Glutamatergic neuron (in vitro differentiated cells): ENCODE results near the gene APP. TPM values are rescaled to one million over a fixed set of nuclear protein-coding genes. Genes with fewer than 3 reads are reported as not detected.

ENCODE experiments used
- DNase-seq: peaks from one replicate; pipeline ENCODE4 v3.0.0; 2022
- H3K27ac Mint-ChIP-seq: one replicate; pipeline ENCODE4 v1.8.0; 2020; ENCODE audit warnings: mild to moderate bottlenecking, mixed read lengths, inconsistent platforms; ENCODE audit not compliant: unreplicated experiment
- H3K27me3 Mint-ChIP-seq: one replicate; pipeline ENCODE4 v1.8.0; 2020; ENCODE audit warnings: mild to moderate bottlenecking, moderate library complexity, mixed read lengths, inconsistent platforms; ENCODE audit not compliant: unreplicated experiment
- H3K36me3 Mint-ChIP-seq: one replicate; pipeline ENCODE4 v1.8.0; 2020; ENCODE audit warnings: mild to moderate bottlenecking, mixed read lengths, inconsistent platforms; ENCODE audit not compliant: unreplicated experiment
- H3K4me1 Mint-ChIP-seq: one replicate; pipeline ENCODE4 v1.8.0; 2020; ENCODE audit warnings: mild to moderate bottlenecking, low read depth, mixed read lengths, inconsistent platforms; ENCODE audit not compliant: unreplicated experiment
- H3K4me3 Mint-ChIP-seq: one replicate; pipeline ENCODE4 v1.8.0; 2020; ENCODE audit warnings: mild to moderate bottlenecking, mixed read lengths, inconsistent platforms; ENCODE audit not compliant: unreplicated experiment
- H3K9me3 Mint-ChIP-seq: one replicate; pipeline ENCODE4 v1.8.0; 2020; ENCODE audit warnings: mild to moderate bottlenecking, moderate library complexity, mixed read lengths, inconsistent platforms; ENCODE audit not compliant: unreplicated experiment
- total RNA-seq: library from RNA; stranded (reverse); fragmentation: NEBNext Ultra II Directional; extraction: Animal tissue kit (Norgen Biotek cat#: 25700); gene quantifications from one replicate; pipeline ENCODE4 v1.2.1, GENCODE V29; 2021; ENCODE audit not compliant: unreplicated experiment
- TF ChIP-seq, protein P1 (sequence below): fragments of 200-600 bp; sonication (generic); IDR thresholded peaks from one replicate; pipeline ENCODE4 v1.5.0; 2021; ENCODE audit not compliant: partially characterized antibody, unreplicated experiment

APP gene
- total RNA-seq, 1 donor from 2014 or later, result 735 TPM

GRCh38 chr21:25980710-25981109 is 189.9 kb downstream of the APP start:
- Mint-ChIP-seq H3K36me3 (peaks cover 18% of the 10 kb centered on the region), H3K4me1 (peaks cover 15% of the 10 kb centered on the region), H3K4me3 (no peak overlapping the region), H3K27ac (no peak overlapping the region), H3K27me3 (no peaks in the 10 kb centered on the region), H3K9me3 (peaks cover 3% of the 10 kb centered on the region)
- DNase-seq, result no peak
- TF ChIP-seq, protein P1, sequence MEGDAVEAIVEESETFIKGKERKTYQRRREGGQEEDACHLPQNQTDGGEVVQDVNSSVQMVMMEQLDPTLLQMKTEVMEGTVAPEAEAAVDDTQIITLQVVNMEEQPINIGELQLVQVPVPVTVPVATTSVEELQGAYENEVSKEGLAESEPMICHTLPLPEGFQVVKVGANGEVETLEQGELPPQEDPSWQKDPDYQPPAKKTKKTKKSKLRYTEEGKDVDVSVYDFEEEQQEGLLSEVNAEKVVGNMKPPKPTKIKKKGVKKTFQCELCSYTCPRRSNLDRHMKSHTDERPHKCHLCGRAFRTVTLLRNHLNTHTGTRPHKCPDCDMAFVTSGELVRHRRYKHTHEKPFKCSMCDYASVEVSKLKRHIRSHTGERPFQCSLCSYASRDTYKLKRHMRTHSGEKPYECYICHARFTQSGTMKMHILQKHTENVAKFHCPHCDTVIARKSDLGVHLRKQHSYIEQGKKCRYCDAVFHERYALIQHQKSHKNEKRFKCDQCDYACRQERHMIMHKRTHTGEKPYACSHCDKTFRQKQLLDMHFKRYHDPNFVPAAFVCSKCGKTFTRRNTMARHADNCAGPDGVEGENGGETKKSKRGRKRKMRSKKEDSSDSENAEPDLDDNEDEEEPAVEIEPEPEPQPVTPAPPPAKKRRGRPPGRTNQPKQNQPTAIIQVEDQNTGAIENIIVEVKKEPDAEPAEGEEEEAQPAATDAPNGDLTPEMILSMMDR, result no peak

- Mint-ChIP-seq H3K27ac (no peak overlapping the region), H3K27me3 (peaks cover 2% of the 10 kb centered on the region), H3K4me3 (no peak overlapping the region), H3K36me3 (peaks cover 24% of the 10 kb centered on the region), H3K9me3 (peaks cover 3% of the 10 kb centered on the region), H3K4me1 (peaks cover 11% of the 10 kb centered on the region)
- TF ChIP-seq, protein P1, result no peak
- DNase-seq, result no peak
These were observed 190.5 kb downstream of the APP start for GRCh38 chr21:25979845-25980616.

DNA sequence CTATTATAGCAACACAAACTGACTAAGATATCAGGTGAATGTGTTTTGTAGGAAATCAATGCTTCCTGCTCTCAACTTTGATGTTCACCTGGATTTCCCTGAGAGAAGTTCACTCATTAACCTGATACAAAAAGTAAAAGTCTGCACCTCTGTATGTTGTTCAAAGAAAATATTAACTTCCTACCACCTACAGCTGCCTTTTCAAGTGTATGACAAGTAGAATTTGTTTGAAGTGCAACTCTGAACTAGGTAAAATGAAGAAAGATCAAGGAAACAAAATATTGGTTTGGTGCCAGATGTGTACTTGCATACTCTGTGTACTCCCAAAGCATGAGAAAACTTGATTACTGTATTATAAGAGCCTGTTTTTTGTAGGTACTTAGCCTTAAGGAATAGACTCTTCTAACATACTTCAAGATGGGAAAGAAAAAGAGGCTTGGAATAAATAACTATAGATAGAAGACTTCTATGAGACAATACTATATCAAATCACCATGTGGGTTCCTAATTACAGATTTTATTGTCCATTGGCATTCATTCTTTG is 193.4 kb downstream of the APP start:
- Mint-ChIP-seq H3K27me3 (peaks cover 2% of the 10 kb centered on the region), H3K4me1 (peaks cover 2% of the 10 kb centered on the region), H3K36me3 (peaks cover 25% of the 10 kb centered on the region), H3K4me3 (no peak overlapping the region), H3K27ac (peak overlapping the region; percentile 8), H3K9me3 (peaks cover 3% of the 10 kb centered on the region)
- no peak for DNase-seq
- TF ChIP-seq, protein P1, result no peak

DNA sequence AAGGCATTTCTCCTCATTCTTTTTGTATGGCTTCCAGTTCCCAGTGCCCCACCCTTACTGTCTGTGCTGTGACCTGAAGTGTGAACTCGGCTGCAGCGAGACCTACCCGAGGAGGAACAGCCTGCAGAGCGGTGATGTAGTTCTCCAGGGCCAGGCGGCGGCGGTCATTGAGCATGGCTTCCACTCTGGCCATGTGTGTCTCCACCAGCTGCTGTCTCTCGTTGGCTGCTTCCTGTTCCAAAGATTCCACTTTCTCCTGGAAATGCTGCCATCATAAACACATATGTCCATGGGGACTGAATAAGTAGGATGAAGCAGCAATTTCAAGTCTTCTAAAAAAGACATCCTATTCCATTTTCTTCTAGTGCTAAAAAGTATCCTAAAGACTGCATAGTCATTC is 195.6 kb downstream of the APP start:
- no peak overlapping the region for H3K4me3 Mint-ChIP-seq
- peaks cover 2% of the 10 kb centered on the region for H3K4me1 Mint-ChIP-seq
- TF ChIP-seq, protein P1, result no peak
- H3K36me3 Mint-ChIP-seq, result peaks cover 34% of the 10 kb centered on the region
- H3K27ac Mint-ChIP-seq, result peak overlapping the region; percentile 8
- no peak for DNase-seq
- H3K9me3 Mint-ChIP-seq, result peaks cover 9% of the 10 kb centered on the region
- peaks cover 5% of the 10 kb centered on the region for H3K27me3 Mint-ChIP-seq

GRCh38 chr21:25970254-25970930 is 200.2 kb downstream of the APP start:
- H3K9me3 Mint-ChIP-seq, result peaks cover 6% of the 10 kb centered on the region
- peaks cover 5% of the 10 kb centered on the region for H3K27me3 Mint-ChIP-seq
- TF ChIP-seq, protein P1, result no peak
- no peak overlapping the region for H3K27ac Mint-ChIP-seq
- H3K4me3 Mint-ChIP-seq, result no peak overlapping the region
- peaks cover 15% of the 10 kb centered on the region for H3K36me3 Mint-ChIP-seq
- peaks cover 2% of the 10 kb centered on the region for H3K4me1 Mint-ChIP-seq
- no peak for DNase-seq
